ENCODE data around the gene KCNK13.
"Not testable (repeated sequence)": the region's sequence is repeated elsewhere in the genome, so short reads cannot be mapped to it uniquely, and the experiment has no call there.

The KCNK13 gene

GRCh38 chr14:90062822-90063539, 1.2 kb downstream of the KCNK13 start:
- no peaks in the 10 kb centered on the region for H3K36me3 ChIP-seq (ENCODE audit: control insufficient read depth, insufficient read depth, low read length)
- H3K79me2 ChIP-seq: no peaks in the 10 kb centered on the region
- no peak overlapping the region for H3K4me3 ChIP-seq (ENCODE audit: low read depth, low read length)
- no peak overlapping the region for H2AFZ ChIP-seq
- no peak overlapping the region for H3K4me2 ChIP-seq (ENCODE audit: low read length)
- no peak overlapping the region for H3K27ac ChIP-seq
- no peaks in the 10 kb centered on the region for H3K4me1 ChIP-seq
- H3K9me3 ChIP-seq (ENCODE audit: control insufficient read depth, low read length): no peaks in the 10 kb centered on the region
- no peaks in the 10 kb centered on the region for H3K27me3 ChIP-seq (ENCODE audit: control insufficient read depth, insufficient read depth, low read length)
- TF ChIP-seq, protein P1, sequence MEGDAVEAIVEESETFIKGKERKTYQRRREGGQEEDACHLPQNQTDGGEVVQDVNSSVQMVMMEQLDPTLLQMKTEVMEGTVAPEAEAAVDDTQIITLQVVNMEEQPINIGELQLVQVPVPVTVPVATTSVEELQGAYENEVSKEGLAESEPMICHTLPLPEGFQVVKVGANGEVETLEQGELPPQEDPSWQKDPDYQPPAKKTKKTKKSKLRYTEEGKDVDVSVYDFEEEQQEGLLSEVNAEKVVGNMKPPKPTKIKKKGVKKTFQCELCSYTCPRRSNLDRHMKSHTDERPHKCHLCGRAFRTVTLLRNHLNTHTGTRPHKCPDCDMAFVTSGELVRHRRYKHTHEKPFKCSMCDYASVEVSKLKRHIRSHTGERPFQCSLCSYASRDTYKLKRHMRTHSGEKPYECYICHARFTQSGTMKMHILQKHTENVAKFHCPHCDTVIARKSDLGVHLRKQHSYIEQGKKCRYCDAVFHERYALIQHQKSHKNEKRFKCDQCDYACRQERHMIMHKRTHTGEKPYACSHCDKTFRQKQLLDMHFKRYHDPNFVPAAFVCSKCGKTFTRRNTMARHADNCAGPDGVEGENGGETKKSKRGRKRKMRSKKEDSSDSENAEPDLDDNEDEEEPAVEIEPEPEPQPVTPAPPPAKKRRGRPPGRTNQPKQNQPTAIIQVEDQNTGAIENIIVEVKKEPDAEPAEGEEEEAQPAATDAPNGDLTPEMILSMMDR (IDR thresholded peaks at IDR 0.05): no peak
- H3K9ac ChIP-seq: no peak overlapping the region

GRCh38 chr14:90072350-90072749, 10.6 kb downstream of the KCNK13 start:
- Histone ChIP-seq H3K9me3 (ENCODE audit: control insufficient read depth, low read length) (no peaks in the 10 kb centered on the region), H3K9ac (no peak overlapping the region), H3K4me2 (ENCODE audit: low read length) (no peak overlapping the region), H3K79me2 (no peaks in the 10 kb centered on the region), H3K36me3 (ENCODE audit: control insufficient read depth, insufficient read depth, low read length) (no peaks in the 10 kb centered on the region), H2AFZ (no peak overlapping the region), H3K27me3 (ENCODE audit: control insufficient read depth, insufficient read depth, low read length) (no peaks in the 10 kb centered on the region), H3K27ac (no peak overlapping the region), H3K4me3 (ENCODE audit: low read depth, low read length) (no peak overlapping the region), H3K4me1 (no peaks in the 10 kb centered on the region)
- TF ChIP-seq, protein P1 (IDR thresholded peaks at IDR 0.05): no peak

DNA sequence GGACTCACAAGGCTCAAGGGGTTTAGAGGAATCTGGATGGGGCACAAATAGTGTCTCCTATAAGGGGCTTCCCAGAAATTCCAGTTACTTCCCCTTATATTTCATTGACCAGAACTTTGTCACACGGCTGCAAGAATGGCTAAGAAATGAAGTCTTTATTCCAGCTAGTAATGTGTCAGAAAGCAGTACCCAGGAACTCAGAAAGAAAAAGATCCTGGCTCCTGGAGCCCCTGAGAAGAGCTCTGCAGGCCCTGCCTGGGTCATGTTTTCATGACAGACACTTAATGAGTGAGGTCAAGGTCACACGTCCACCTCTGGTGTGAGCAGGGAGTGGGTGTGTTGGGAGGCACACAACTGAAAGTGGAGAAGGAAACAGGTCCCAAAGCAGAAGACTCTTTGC, 17.8 kb downstream of the KCNK13 start:
- Histone ChIP-seq H3K36me3 (ENCODE audit: control insufficient read depth, insufficient read depth, low read length) (no peaks in the 10 kb centered on the region), H3K4me3 (ENCODE audit: low read depth, low read length) (no peak overlapping the region), H3K27ac (no peak overlapping the region), H3K4me1 (no peaks in the 10 kb centered on the region), H3K4me2 (ENCODE audit: low read length) (no peak overlapping the region), H3K79me2 (no peaks in the 10 kb centered on the region), H3K9me3 (ENCODE audit: control insufficient read depth, low read length) (no peaks in the 10 kb centered on the region), H3K27me3 (ENCODE audit: control insufficient read depth, insufficient read depth, low read length) (no peaks in the 10 kb centered on the region), H2AFZ (no peak overlapping the region), H3K9ac (no peak overlapping the region)
- TF ChIP-seq, protein P1 (IDR thresholded peaks at IDR 0.05): no peak

- H3K4me1 ChIP-seq: peaks cover 2% of the 10 kb centered on the region
- no peak overlapping the region for H3K9ac ChIP-seq
- H3K4me3 ChIP-seq (ENCODE audit: low read depth, low read length): no peak overlapping the region
- no peaks in the 10 kb centered on the region for H3K79me2 ChIP-seq
- no peak overlapping the region for H3K4me2 ChIP-seq (ENCODE audit: low read length)
- TF ChIP-seq, protein P1 (IDR thresholded peaks at IDR 0.05): no peak
- no peak overlapping the region for H2AFZ ChIP-seq
- no peaks in the 10 kb centered on the region for H3K36me3 ChIP-seq (ENCODE audit: control insufficient read depth, insufficient read depth, low read length)
- H3K27me3 ChIP-seq (ENCODE audit: control insufficient read depth, insufficient read depth, low read length): no peaks in the 10 kb centered on the region
- no peak overlapping the region for H3K27ac ChIP-seq
- no peaks in the 10 kb centered on the region for H3K9me3 ChIP-seq (ENCODE audit: control insufficient read depth, low read length)
These were observed 25.6 kb downstream of the KCNK13 start for GRCh38 chr14:90087433-90087832.

DNA sequence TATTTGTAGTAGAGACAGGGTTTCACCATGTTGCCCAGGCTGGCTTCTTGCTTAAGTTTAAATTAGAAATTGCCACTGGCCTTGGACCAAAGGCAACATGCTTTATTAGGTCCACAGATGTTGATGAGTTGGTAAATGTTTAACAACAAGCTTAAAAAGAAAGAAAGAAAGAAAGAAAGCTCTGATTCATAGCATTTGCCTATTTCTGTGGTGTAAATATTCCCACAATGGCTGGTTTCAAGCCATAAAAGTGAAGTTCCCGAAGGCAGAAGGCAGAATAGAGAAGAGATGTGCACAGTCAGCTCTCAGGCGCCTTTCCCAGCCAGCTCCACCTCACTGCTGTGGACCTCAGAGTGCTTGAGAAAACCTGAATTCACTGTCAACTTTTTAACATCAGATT, 26.4 kb downstream of the KCNK13 start:
- no peaks in the 10 kb centered on the region for H3K36me3 ChIP-seq (ENCODE audit: control insufficient read depth, insufficient read depth, low read length)
- no peaks in the 10 kb centered on the region for H3K27me3 ChIP-seq (ENCODE audit: control insufficient read depth, insufficient read depth, low read length)
- H3K4me1 ChIP-seq: peaks cover 2% of the 10 kb centered on the region
- no peak overlapping the region for H3K4me3 ChIP-seq (ENCODE audit: low read depth, low read length)
- TF ChIP-seq, protein P1 (IDR thresholded peaks at IDR 0.05): no peak
- no peaks in the 10 kb centered on the region for H3K9me3 ChIP-seq (ENCODE audit: control insufficient read depth, low read length)
- H3K9ac ChIP-seq: no peak overlapping the region
- no peaks in the 10 kb centered on the region for H3K79me2 ChIP-seq
- H2AFZ ChIP-seq: no peak overlapping the region
- H3K27ac ChIP-seq: no peak overlapping the region
- H3K4me2 ChIP-seq (ENCODE audit: low read length): no peak overlapping the region

- H3K9me3 ChIP-seq (ENCODE audit: control insufficient read depth, low read length); H3K4me2 ChIP-seq (ENCODE audit: low read length); H3K79me2 ChIP-seq; H3K9ac ChIP-seq; H3K36me3 ChIP-seq (ENCODE audit: control insufficient read depth, insufficient read depth, low read length); H3K27ac ChIP-seq; H2AFZ ChIP-seq; H3K4me1 ChIP-seq; H3K27me3 ChIP-seq (ENCODE audit: control insufficient read depth, insufficient read depth, low read length); H3K4me3 ChIP-seq (ENCODE audit: low read depth, low read length): not testable (repeated sequence)
These were observed 27.7 kb downstream of the KCNK13 start for GRCh38 chr14:90089486-90089885.

All from parathyroid adenoma (tissue), 2 donors.